ENCODE results near the gene XAF1.

The XAF1 gene

DNA sequence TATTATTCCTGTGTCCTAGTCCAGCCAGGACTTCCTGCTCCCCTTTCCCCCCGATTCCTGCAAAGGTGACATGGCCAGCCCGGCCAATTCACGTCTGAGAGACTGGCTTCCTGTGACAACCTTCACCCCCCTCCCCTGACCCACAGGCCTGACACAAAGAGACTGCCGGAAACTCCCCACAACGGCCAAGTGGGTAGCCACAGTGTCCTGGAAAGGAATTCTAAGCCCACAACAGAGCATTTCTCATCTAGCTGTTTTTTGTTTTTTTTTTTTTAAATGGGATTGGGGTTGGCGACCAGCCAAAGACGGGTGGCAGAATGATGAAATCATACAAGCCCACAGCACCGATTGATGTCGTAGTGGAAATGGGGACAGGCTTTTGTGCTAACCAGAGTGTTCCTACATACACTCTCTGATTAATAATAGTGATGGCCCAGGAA lies 2.8 kb upstream of the XAF1 start:
- DNase-seq (ENCODE audit: low read depth): peak; percentile 93
- TF ChIP-seq, protein P1, sequence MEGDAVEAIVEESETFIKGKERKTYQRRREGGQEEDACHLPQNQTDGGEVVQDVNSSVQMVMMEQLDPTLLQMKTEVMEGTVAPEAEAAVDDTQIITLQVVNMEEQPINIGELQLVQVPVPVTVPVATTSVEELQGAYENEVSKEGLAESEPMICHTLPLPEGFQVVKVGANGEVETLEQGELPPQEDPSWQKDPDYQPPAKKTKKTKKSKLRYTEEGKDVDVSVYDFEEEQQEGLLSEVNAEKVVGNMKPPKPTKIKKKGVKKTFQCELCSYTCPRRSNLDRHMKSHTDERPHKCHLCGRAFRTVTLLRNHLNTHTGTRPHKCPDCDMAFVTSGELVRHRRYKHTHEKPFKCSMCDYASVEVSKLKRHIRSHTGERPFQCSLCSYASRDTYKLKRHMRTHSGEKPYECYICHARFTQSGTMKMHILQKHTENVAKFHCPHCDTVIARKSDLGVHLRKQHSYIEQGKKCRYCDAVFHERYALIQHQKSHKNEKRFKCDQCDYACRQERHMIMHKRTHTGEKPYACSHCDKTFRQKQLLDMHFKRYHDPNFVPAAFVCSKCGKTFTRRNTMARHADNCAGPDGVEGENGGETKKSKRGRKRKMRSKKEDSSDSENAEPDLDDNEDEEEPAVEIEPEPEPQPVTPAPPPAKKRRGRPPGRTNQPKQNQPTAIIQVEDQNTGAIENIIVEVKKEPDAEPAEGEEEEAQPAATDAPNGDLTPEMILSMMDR (conservative IDR thresholded peaks at IDR 0.05; ENCODE audit: low read length): no peak
- H3K4me3 ChIP-seq (ENCODE audit: low read length): peak overlapping the region; percentile 34

DNA sequence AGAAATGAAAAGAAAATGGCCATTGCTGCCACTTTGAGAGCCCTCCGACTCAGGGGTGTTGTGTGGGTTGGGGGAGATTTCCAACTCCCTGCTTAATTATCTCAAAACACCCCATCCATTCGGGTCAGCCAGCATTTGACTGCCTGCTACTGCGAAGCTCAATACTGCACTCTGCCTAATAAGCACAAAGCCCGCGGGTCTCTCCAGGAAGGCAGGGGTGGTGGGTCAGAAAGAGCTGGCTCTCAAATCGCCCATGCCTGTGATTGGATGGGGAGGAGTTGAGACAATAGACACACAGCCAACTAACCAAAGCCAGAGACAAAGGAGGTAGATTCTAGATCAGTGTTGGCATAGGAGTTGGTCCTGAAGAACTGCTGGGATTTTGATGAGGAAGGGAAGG lies 2.3 kb upstream of the XAF1 start:
- no peak for DNase-seq (ENCODE audit: low read depth)
- no peak overlapping the region for H3K4me3 ChIP-seq (ENCODE audit: low read length)
- TF ChIP-seq, protein P1 (conservative IDR thresholded peaks at IDR 0.05; ENCODE audit: low read length): no peak

DNA sequence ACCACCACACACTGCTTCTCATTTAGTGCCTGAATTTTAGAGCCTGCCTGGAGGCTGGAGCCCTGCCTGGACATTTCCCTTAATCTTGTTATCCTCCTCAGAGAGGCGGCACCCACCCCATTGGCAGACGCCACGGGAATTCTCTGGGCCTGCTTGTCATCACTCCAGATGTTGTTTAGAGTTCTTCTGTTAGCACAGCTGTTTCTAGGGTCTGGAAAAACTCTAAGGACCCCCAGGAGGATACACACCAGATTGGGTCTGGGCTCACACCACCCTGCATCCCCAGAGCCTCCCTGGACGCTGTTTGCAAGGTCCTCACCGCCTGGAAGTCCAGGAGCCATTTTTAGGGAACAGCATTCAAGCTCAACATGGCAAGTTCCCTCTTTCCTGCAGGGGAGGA lies 565 bp upstream of the XAF1 start:
- peak overlapping the region; percentile 76 for H3K4me3 ChIP-seq (ENCODE audit: low read length)
- DNase-seq (ENCODE audit: low read depth): peak; percentile 78
- TF ChIP-seq, protein P1 (conservative IDR thresholded peaks at IDR 0.05; ENCODE audit: low read length): no peak

DNA sequence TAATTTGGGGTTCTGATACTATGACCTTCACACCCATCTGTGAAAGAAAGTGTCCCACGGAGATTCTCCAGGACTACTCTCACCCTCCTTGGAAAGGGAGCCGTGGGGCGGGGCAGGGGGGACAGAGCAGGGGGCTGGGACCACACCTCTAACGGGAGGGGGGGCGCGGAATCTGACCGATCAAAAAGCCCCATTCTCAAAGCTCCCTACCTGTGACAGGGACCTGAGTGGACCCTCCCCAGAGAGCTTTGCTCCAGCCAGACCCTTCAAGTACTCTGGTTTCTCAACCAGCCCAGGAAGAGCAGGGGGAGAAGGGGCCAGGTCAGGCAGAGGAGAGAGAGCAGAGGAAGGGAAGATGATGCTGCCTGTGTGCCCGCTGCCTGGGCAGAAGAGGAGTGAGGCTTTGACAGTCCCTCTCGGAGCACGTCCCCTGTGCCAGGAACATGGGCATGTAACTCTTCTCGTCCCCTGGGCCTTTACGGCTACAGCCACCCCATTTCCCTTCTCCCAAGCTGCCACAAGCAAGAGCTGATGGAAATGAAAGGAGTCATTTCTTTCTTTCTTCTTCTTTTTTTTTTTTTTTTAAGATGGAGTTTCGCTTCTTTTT lies 682 bp downstream of the XAF1 start:
- H3K4me3 ChIP-seq (ENCODE audit: low read length): peak overlapping the region; percentile 76
- TF ChIP-seq, protein P1 (conservative IDR thresholded peaks at IDR 0.05; ENCODE audit: low read length): no peak
- DNase-seq (ENCODE audit: low read depth): no peak

DNA sequence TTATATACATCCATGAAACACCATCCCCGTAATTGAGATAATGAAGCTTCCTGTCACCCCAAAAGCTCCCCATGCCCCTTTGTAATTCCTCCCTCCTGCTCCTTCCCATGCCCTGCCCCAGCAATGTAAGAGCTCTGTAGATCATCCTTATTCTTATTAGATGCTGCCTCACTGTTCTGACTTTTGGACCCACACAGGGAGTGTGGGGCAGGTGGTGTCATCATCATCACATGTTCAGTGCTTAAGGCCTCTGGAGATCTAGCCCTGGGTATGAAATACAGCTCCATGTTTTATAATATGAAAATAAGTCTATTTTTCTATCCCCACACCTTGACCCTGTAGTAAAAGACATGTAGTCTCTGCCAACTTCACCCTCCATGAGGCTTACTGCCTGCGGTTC lies 1.9 kb downstream of the XAF1 start:
- DNase-seq (ENCODE audit: low read depth): no peak
- H3K4me3 ChIP-seq (ENCODE audit: low read length): no peak overlapping the region
- TF ChIP-seq, protein P1 (conservative IDR thresholded peaks at IDR 0.05; ENCODE audit: low read length): no peak

DNA sequence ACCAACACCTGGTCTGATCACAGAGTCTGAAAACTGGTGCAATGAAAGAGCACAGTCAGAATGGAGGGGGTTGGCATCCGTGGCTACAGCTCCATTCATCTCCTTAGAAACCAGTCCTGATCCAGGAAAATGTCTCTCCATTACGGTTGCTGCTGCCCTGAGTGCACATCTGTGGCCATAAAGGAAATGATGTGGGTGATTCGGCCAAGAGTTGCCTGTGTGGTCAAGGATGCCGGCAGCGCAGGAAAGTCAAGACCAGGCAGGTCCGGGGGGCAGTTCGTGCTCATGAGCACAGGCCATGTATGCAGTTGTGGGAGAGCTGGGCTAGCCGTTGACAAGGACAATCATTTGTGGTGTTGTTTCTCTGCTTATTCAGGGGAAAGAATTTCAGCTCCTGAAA lies 5.9 kb downstream of the XAF1 start:
- no peak overlapping the region for H3K4me3 ChIP-seq (ENCODE audit: low read length)
- DNase-seq (ENCODE audit: low read depth): no peak
- TF ChIP-seq, protein P1 (conservative IDR thresholded peaks at IDR 0.05; ENCODE audit: low read length): no peak

DNA sequence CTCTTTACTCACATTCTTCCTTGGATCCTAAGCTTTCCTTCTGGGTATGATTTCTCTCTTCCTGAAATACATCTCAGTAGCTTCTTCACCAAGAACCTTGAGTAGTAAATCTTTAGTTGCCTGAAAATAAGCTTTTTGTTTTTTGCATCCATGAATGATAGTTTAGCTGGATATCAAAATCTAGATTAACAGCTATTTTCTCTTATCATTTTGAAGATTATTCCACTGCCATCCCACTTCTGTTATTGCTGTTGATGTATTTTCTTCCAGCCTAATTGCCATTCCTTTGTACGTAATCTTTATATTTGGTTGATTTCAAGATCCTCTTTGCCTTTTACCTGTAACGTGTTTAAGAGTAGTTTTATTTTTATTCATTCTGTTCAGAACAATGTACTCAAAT lies 12.6 kb downstream of the XAF1 start:
- H3K4me3 ChIP-seq (ENCODE audit: low read length): no peak overlapping the region
- DNase-seq (ENCODE audit: low read depth): no peak
- TF ChIP-seq, protein P1 (conservative IDR thresholded peaks at IDR 0.05; ENCODE audit: low read length): no peak
